HPDE6-E6E7 (cell line): ENCODE results near the gene PIK3R6.
"Not testable (repeated sequence)": the region's sequence is repeated elsewhere in the genome, so short reads cannot be mapped to it uniquely, and the experiment has no call there.

Experiments
- DNase-seq: peaks from one replicate; pipeline ENCODE4 v3.0.0; 2011; ENCODE audit warnings: missing footprints; ENCODE audit errors: extremely low spot score

PIK3R6 gene

DNA sequence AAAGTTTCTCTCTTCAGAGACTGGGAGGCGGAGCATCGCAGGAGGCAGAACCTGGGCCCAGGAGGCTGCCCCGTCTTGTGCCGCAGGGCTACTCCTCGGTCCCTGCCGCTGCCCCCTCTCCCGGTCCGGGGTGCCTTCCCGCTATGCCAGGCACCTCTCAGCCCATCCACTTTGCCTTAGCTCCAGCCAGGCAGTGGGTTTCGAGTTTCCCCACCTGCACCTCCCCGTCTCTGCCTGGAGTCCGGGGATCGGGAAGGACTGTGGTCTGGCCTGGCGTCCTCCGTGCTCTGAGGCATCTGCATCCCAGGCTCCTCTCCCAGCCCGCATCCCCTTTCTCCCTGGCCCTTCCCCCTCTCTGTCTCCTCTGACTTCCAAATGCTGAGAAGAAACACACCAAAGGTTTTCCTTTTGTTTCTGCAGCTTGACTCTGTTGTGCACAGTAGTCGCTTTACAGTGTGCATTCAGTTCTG, 26.8 kb upstream of the PIK3R6 start:
- no peak for DNase-seq

DNA sequence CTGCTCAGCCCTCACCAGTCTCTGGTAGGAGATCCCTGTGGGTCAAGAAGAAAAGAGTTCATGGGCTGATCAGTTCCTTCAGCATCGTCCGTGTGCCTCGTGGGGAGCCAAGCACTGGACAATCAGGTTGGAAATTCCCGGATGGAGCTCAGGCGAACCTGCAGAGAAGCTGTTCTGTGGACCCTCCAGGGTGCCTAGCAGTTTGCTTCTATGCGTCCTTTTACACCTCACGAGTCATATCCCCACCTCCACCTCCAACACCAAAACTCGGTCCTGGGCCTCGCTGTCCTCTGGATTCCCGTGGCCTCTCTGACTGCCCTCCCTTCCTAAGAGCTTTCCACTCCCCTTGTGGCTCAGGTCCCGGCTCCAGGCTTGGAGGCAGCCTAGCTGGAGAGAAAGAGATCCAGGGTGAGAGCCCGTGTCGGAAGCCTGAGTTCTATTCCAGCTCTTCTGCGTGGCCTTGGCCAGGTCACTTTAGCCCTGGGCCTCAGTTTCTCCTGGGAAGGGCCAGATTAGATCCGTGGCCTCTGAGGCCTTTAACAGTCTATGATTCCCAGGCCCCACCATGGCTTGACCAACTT, 26.2 kb upstream of the PIK3R6 start:
- no peak for DNase-seq

DNA sequence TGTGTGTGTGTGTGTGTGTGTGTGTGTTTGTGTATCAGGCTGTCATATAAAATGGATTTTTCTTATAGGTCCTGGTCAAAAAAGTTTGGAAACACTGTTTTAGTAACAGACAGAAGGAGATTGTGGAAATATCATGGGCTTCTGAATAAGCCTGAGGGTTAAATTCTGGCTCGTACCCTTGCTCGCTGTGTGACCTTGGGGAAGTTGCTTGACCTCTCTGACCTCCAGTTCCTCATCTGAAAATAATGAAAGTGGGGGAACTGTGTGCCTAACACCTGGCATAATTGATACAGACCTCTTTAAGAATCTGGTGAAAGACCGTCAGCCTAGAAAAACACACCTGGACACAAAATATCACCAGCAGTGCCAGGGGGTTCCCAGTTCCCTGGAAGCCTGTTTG, 25.6 kb upstream of the PIK3R6 start:
- DNase-seq, result no peak

DNA sequence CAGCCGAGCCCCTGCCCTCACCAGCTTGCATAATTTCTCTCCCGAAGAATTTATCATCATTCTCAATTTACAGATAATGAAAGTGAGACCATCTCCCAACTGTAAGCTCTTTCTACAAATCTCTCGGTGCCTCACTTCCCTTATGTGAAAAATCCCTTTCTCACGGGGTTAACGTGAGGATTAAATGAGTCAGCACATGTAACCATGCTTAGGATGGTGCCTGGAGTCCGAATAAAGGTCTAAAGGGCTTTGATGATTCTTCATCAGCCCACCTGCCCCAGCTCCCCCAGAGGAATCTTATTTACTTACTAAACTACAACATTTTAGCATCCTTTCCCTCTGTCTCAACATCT, 24.8 kb upstream of the PIK3R6 start:
- DNase-seq, result no peak

DNA sequence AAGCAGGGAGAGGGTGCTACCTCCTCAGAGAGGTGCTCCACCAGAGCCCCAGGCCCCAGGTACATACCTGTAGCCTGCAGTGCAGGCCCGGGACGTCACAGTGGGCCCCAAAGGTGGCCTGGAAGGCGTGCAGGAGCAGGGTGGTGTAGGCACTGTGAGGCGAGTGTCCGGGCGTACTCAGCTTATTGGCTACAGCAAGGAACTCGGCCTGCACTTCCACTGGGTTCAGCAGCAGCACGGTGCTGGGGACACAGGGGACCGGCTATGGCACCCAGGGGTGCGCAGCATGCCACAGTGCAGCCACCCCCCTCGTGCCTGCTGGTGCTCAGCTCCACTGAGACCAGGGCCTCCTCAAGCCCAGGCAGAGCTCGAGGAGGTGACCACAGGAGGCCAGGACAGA, 23.2 kb upstream of the PIK3R6 start:
- no peak for DNase-seq

DNA sequence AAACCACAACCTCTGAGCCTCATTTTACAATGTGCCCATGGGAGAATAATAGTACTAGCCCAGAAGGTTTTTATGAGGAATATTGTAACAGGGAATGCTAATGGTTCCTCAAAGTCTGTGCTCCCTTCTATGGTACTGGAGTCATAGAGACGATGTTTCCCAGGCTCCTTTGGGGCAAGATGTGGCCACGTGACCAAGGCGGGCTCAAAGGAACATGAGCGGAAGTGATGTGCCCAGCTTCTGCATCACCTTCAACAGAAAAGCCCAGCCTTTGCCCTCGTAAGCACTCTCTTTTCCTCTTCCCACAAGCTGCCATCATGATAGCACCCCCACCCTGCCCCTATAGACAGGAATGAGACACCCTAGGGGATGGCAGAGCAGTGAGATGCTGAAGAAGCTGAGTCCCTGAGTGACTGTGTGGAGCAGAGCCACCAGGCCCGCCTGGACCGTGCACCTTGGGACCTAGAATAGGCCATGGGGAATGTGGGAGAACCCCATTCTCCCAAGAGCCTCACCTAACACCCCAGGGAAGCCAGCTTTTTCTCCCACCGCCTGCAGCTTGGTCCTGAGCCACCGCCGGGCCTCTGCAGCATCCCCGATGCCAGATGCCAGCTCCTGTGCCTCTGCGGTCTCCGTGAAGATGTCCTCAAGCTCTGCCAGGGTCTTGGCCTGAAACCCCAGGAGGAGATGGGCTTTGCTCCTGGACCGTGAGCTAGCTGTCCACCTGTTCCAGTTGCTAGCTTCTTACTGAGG, 22.2 kb upstream of the PIK3R6 start:
- no peak for DNase-seq

DNA sequence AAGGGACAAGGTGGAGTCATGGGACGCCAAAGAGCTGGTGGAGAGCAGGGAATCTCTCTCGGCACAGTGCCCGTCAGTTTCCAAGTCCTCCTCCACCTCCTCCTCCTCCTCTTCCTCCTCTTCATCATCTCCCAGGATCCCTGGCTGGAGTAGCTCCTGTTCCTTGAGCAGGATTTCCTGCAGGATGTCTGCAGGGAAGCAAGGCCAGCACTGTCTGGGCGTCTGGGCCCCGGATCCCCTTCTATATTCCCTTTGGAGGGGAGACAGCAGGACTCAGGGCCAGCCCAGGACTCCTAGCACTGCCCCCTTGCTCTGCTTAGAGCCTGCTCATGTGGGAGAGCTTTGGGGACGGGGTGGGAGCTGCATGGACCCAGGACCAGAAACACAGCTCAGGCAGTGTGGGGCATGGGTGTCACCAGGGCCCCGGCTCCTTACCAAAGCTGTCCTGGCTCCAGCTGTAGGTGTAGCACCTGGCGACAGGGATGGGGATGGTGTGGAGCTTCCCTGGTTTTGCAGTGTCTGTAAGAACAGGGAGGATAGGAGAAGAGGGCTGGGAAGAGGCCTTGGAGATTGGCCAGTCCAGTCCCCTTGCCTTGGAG, 21.3 kb upstream of the PIK3R6 start:
- DNase-seq, result no peak

DNA sequence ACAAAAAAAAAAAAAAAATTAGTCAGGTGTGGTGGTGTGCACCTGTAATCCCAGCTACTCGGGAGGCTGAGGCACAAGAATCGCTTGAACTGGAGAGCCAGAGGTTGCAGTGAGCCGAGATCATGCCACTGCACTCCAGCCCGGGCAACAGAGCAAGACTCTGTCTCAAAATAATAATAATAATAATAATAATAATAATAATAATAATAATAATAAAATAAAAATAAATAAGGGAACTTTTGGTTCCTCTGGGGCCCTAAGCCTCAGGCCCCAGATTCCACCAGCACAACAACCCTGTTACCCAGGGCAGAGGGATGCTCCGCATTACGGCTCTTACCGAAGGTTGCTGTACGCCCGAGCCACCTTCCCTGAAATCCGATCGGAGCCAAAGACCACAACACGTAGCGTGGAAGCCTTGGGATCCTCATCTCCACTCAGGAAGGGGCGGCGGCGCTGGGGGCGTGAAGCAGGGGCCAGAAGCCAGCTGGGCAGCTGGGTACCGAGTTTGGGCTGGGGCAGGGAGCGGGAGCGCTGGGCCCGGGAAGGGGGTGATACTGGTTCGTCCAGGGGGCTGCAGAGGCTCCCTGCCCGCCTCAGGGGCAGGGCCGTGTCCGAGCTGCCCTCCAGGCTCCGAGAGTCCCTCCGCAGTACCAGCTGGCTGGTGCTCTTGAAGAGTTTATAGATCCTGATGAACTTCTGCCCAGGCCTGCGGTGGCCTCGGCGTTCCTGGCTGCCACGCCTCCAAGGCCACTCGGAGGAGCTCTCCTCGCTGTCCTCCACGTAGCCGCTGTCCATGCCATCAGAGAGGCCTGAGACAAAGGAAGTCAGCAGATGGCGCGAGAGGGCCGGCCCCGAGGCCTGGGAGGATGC, 20.6 kb upstream of the PIK3R6 start:
- DNase-seq, result no peak

DNA sequence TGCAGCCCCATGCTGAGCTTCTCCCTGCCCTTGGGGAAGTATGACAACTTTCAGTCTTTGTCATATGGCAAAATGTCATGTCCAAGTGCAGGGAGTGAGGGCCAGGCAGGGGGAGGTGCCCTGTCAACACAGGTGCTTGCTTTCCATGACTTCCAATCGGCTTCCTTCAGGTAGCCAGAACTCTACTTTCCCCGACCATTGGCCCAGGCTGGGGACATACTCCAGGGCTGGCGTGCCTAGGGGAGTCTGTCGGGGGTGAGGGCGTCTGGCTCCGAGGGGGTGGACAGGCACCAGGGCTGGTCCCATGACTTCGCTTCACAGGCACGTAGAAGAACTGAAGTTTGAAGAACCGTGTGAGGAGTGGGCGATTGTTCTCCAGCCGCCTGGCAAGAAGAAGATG, 19.8 kb upstream of the PIK3R6 start:
- DNase-seq, result no peak

DNA sequence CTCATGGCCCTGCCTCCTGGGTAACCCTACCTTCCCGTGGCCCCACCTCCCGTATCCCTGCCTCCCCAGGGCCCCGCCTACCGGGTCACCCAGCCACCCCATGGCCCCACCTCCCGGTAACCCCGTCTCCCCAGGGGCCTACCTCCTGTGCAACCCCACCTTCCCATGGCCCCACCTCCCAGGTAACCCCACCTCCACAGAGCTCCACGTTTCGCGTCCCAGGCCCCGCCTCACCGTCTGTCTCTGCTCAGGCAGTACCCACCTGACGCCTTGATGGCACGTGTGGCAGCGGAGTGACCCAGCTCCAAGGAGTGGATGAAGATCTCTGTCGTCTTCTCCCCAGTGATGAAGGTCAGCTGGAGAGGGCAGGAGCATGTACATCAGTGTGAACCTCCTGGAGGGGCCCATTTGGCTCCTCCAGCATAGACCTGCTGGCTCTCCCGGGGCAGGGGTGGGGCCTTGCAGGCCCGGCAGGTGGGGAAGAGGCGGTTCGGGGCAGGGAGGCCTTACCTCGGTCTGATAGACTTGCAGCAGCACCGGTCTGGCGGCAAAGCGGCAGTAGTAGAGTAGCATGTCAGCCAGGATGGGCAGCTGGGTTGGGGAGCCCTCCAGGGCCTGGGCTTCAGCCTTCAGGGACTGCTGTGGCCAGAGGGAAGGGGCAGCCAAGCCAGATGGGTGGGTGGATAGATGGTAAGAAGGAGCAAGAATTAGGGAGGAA, 18.7 kb upstream of the PIK3R6 start:
- no peak for DNase-seq

DNA sequence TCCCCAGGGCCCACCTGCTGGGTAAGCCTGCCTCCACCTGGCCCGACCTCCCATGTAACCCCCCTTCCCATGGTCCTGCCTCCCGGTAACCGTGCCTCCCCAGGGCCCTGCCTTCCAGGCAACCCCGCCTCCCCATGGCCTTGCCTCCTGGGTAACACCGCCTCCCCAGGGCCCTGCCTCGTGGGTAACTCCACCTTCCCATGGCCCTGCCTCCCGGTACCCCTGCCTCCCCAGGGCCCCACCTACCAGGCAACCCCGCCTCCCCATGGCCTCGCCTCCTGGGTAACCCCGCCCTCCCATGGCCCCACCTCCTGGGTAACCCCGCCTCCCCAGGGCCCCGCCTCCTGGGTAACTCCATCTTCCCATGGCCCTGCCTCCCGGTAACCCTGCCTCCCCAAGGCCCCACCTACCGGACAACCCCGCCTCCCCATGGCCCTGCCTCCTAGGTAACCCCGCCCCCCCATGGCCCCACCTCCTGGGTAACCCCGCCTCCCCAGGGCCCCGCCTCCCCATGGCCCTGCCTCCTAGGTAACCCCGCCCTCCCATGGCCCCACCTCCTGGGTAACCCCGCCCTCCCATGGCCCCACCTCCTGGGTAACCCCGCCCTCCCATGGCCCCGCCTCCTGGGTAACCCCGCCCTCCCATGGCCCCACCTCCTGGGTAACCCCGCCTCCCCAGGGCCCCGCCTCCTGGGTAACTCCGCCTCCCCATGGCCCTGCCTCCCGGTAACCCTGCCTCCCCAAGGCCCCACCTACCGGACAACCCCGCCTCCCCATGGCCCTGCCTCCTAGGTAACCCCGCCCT, 17.9 kb upstream of the PIK3R6 start:
- not testable (repeated sequence) for DNase-seq

DNA sequence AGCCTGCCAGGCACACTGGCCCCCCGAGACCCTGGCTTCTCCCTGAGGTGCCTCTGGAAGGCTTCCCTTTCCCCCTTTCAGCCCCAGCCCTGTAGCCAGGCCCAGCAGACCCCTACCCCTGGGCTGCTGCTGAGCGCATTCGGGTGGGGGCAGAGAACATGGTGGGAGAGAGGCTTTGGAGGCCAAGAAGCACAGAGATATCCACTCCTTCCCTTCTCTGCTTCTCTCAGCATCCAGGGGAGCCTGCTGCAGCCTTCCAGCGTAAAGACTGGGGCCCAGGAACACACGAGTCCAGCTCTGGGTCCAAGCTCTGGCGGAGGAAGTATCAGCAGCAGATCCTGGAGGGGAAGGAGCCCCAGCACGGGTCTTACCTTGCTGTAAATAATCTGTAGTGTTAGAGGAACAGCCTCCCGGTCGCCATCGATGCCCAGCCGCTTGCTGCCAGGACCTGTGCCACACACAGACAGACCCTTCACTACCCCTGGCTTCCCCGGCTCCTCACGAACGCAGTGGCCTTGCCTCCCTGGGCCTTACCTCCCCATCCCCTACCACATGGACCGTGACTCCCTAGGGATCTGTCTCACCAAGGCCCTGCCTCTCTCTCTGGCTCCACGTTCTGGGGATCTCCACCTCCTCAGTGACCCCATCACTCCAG, 17.0 kb upstream of the PIK3R6 start:
- no peak for DNase-seq

DNA sequence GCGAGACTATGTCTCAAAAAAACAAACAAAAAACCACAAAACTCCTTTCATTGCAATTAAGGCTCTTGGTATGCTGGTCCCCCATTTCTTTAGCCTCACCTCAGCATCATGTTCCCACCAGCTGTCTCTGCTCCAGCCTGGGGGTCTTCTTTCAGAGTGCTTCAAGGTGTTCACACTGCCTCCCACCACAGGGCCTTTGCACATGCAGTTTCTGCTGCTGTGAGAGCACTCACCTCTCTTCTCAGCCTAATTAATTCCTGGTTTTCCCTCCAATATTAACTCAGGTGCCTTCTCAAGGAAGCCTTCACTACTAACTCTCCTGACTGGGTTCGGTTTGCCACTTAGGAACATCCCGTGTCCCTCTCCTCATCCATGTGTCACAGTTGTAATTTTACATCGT, 15.9 kb upstream of the PIK3R6 start:
- no peak for DNase-seq

DNA sequence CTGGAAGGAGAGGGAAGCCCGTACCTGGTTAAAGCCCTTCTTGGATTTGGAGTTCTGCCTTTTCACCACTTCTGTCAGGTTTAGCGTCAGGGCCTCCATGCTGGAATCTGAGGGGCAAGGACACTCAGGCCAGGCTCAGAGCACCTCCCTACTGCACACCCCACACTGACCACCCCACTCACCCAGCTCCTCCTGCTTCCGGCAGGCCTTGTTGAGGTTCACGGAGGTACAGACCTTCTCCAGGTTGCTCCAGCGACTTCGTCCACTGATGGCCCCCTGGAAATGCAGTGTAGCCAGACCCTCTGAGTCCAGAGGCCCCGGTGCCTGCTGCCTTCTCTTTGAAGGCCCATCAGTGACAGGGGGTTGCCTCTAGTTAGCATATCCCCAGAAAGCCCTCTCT, 14.1 kb upstream of the PIK3R6 start:
- DNase-seq, result no peak

DNA sequence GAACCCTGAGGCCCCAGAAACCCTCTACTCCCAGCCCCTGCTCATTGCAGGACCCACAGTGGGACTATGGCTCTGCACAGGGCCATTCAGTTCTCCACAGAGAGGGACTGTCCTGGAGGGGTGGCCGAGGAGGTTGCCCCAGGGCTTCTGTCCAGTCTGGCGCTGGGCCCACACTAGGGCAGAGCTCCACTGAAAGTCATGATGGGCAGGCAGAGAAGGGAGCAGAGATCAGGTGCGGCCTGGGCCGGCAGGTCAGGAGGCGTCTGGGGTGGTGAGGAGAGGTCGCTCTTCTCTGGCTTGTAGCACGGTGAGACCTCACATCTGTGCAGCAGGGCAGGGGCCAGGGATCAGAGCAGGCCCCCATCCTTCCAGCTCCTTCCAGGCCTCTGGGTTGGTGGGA, 13.0 kb upstream of the PIK3R6 start:
- no peak for DNase-seq

DNA sequence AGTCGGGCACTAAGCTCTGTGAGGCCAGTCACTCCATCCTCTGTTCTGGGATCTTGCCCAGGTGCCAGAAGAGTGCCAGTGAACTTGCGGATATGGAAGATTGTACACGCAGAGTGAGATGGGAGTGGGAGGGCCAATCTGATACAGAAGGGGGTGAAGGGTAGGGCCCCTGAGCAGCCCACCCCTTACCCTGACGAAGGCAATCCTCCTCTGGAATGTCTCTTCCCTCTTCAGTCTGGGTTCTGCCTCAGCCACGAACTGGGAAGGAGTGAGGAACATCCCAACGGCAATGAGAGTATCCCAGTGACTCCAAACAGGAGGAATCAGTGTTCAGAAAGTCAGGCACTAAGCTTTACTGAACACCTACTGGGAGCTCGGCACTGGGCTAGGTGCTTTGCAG, 11.9 kb upstream of the PIK3R6 start:
- no peak for DNase-seq

DNA sequence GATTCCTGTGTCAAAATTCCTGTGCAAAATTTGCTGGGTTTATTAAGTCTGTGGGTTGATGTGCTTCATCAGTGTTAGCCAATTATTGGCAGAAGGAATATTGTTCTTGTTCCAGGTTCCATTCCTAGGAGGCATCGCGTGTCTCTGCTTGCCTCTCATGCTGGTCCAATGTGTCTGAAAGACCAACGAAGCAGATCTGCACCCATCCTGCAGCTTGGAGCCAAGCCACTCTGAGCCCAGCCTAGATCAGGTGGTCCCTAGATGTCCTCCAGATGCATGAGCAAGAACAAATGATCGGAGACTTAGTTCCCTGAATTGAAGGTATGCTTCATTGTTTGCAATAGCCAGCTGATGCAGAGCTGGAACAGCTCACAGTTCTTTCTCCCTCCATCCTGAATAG, 10.5 kb upstream of the PIK3R6 start:
- DNase-seq, result no peak

DNA sequence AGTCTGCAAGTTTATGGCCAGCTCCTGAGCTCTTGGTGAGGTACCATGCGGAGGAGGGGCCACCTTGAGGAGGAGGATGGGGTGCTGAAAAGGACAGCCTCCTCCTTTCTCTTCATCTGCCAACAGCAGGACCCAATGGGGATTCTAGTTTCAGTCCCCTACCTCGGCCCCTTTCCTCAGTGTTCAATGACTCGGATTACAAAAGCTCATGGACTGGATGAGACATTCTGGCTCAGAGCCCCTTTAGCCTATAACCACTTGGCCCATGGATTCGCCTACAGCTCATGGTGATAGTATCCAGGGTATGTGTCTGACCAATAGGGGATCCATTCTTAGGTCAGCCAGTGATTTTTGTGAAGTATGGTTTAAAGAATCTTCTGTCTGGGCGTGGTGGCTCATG, 8.5 kb upstream of the PIK3R6 start:
- DNase-seq, result no peak

DNA sequence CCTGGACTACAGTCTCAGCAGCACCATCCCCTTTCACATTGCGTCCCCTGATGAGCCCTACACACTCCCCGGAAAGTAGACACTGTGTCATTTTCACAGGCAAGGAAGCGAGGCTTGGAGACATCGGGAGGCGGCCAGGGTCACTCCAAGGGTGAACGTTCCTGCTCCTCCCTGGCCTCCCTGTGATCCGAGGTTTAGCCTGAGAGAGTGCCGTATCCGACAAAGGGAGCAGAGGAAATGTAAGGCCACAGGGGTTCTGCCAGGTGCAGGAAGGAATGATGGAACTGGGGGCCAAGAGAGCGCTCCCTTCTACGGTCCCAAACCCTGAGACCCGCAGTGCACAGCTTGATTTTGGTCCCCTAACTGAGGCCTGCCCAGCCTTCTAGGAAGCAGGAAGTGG, 8.0 kb upstream of the PIK3R6 start:
- DNase-seq, result no peak
